Esophagus squamous epithelium (tissue), 4 donors: Measurements from ENCODE around the gene SAMD1.

Experiments used
- CTCF ChIP-seq, 6 experiments: fragments of 450-650 bp in 4 of 6; fragments of 200-600 bp in 2 of 6; sonication (generic) in 2 of 6; IDR thresholded peaks; one replicate each; pipeline ENCODE4 v1.5.1; 2016 to 2019; ENCODE audit warnings: antibody characterized with exemption in 6 of 6, mild to moderate bottlenecking in 4 of 6, moderate library complexity in 4 of 6
- POLR2A ChIP-seq, 4 donors: fragments of 450-650 bp; IDR thresholded peaks; one replicate each; pipeline ENCODE4 v1.6.1; 2017; ENCODE audit warnings: antibody characterized with exemption in 4 of 4, mild to moderate bottlenecking in 4 of 4, moderate library complexity in 3 of 4

- TF ChIP-seq POLR2A (IDR thresholded peaks at IDR 0.05) (no peak), CTCF (IDR thresholded peaks at IDR 0.05) (no peak)
Observed at GRCh38 chr19:14111486-14111885, 20.9 kb upstream of the SAMD1 start.
